Hematopoietic multipotent progenitor cell treated with erythropoietin and hydrocortisone succinate and interleukin-3 and kit ligand, for 4 days (in vitro differentiated cells): ENCODE results near the gene CDK4.

Source experiments
- DNase-seq: peaks from one replicate; pipeline ENCODE4 v3.0.0-alpha.2; 2015

Gene CDK4

GRCh38 chr12:57771873-57772428, 19.8 kb upstream of the CDK4 start, which contains the start of gene METTL1:
Gene METTL1, minus strand, starts transcription at chr12:57772105. Its CDS starts 22 bp downstream, at chr12:57772083.
- peak; percentile 99 for DNase-seq

- peak; percentile 98 for DNase-seq
These were observed 19.2 kb upstream of the CDK4 start for GRCh38 chr12:57771236-57771872.

GRCh38 chr12:57770734-57771133, 18.6 kb upstream of the CDK4 start:
- DNase-seq, result no peak

- no peak for DNase-seq
These were observed 17.5 kb upstream of the CDK4 start for GRCh38 chr12:57769594-57769993.

GRCh38 chr12:57767876-57768275, 15.8 kb upstream of the CDK4 start:
- no peak for DNase-seq

- no peak for DNase-seq
These were observed 15.2 kb upstream of the CDK4 start for GRCh38 chr12:57767305-57767698.

GRCh38 chr12:57766464-57767304, 14.6 kb upstream of the CDK4 start, which contains the start of gene CYP27B1:
Gene CYP27B1, minus strand, starts transcription at chr12:57767078. Its CDS starts 37 bp downstream, at chr12:57767041.
- DNase-seq, result peak; percentile 49

GRCh38 chr12:57765698-57766463, 13.8 kb upstream of the CDK4 start:
- peak; percentile 27 for DNase-seq

- peak; percentile 63 for DNase-seq
These were observed 13.0 kb upstream of the CDK4 start for GRCh38 chr12:57765003-57765697.

- DNase-seq, result peak; percentile 12
These were observed 12.5 kb upstream of the CDK4 start for GRCh38 chr12:57764662-57765002.

- DNase-seq, result no peak
These were observed 12.0 kb upstream of the CDK4 start for GRCh38 chr12:57763881-57764661.

- no peak for DNase-seq
These were observed 10.4 kb upstream of the CDK4 start for GRCh38 chr12:57762463-57762862.

GRCh38 chr12:57761391-57761998, 9.4 kb upstream of the CDK4 start:
- no peak for DNase-seq

- DNase-seq, result no peak
These were observed 8.4 kb upstream of the CDK4 start for GRCh38 chr12:57760347-57760982.

GRCh38 chr12:57759360-57759980, 7.4 kb upstream of the CDK4 start:
- DNase-seq, result peak; percentile 62

GRCh38 chr12:57758552-57759359, 6.6 kb upstream of the CDK4 start:
- DNase-seq, result no peak

- DNase-seq, result no peak
These were observed 5.7 kb upstream of the CDK4 start for GRCh38 chr12:57757771-57758170.

- peak; percentile 88 for DNase-seq
These were observed 4.6 kb upstream of the CDK4 start for GRCh38 chr12:57756406-57757341.
